HG02840 (cell line): ENCODE measurements around the gene RNF10.
A peak's percentile ranks its signal among the peaks of the same experiment; 100 is the strongest.
"Not testable (repeated sequence)": the region's sequence is repeated elsewhere in the genome, so short reads cannot be mapped to it uniquely, and the experiment has no call there.

Experiments used
- ATAC-seq: cut with Tn5 transposase; IDR thresholded peaks from one replicate; pipeline ENCODE4 v1.9.1; 2021; ENCODE audit warnings: mild to moderate bottlenecking, moderate library complexity, moderate number of reproducible peaks; ENCODE audit not compliant: unreplicated experiment, low FRiP score

RNF10 gene

GRCh38 chr12:120534203-120534702 lies at the start of gene RNF10:
TSS of gene RNF10 (plus strand) at chr12:120534356. CDS start at chr12:120534812, 456 bp downstream.
- ATAC-seq: peak; percentile 64

- no peak for ATAC-seq
Measured at GRCh38 chr12:120485961-120486881, 47.9 kb upstream of the RNF10 start.

- ATAC-seq: not testable (repeated sequence)
Measured at GRCh38 chr12:120487552-120487951, 46.6 kb upstream of the RNF10 start.

- ATAC-seq: no peak
Measured at GRCh38 chr12:120488057-120488640, 46.0 kb upstream of the RNF10 start.

GRCh38 chr12:120489018-120489417 lies 45.1 kb upstream of the RNF10 start:
- ATAC-seq: no peak

GRCh38 chr12:120490325-120490724 lies 43.8 kb upstream of the RNF10 start:
- no peak for ATAC-seq

GRCh38 chr12:120490833-120491512 lies 43.2 kb upstream of the RNF10 start:
- ATAC-seq: no peak

GRCh38 chr12:120495186-120495730 lies 38.9 kb upstream of the RNF10 start:
- peak; percentile 1 for ATAC-seq

- peak; percentile 98 for ATAC-seq
Measured at GRCh38 chr12:120495731-120496412, 38.3 kb upstream of the RNF10 start, which contains the start of gene DYNLL1. TSS of gene DYNLL1 (plus strand) at chr12:120496113. CDS start at chr12:120496422, 309 bp downstream.

- peak; percentile 1 for ATAC-seq
Measured at GRCh38 chr12:120496413-120497340, 37.5 kb upstream of the RNF10 start.

GRCh38 chr12:120497524-120498150 lies 36.5 kb upstream of the RNF10 start:
- ATAC-seq: no peak

GRCh38 chr12:120498870-120499515 lies 35.2 kb upstream of the RNF10 start:
- ATAC-seq: no peak

GRCh38 chr12:120500581-120500980 lies 33.6 kb upstream of the RNF10 start:
- ATAC-seq: no peak

GRCh38 chr12:120504587-120504986 lies 29.6 kb upstream of the RNF10 start:
- ATAC-seq: no peak

- no peak for ATAC-seq
Measured at GRCh38 chr12:120508537-120508936, 25.6 kb upstream of the RNF10 start.

GRCh38 chr12:120514002-120514401 lies 20.2 kb upstream of the RNF10 start:
- no peak for ATAC-seq

GRCh38 chr12:120515496-120515895 lies 18.7 kb upstream of the RNF10 start:
- no peak for ATAC-seq

GRCh38 chr12:120519324-120519723 lies 14.8 kb upstream of the RNF10 start:
- not testable (repeated sequence) for ATAC-seq
